Fibroblast of lung (primary cell): Measurements from ENCODE around the gene FYB2.

Experiments used
- EZH2 ChIP-seq: IDR thresholded peaks from 2 replicates; pipeline ENCODE4 v1.5.1; 2012; ENCODE audit warnings: low read length, control low read depth, mild to moderate bottlenecking; ENCODE audit errors: missing control alignments
- TF ChIP-seq, protein P1 (sequence below), 2 donors: IDR thresholded peaks in 1 of 2; conservative IDR thresholded peaks in 1 of 2; 1 replicate in 1 of 2; 2 replicates in 1 of 2; pipeline ENCODE4 v1.5.1; 2011 to 2012; ENCODE audit warnings: low read length in 2 of 2, control low read depth in 1 of 2, inconsistent platforms in 1 of 2, low read depth in 1 of 2, mild to moderate bottlenecking in 1 of 2

DNA sequence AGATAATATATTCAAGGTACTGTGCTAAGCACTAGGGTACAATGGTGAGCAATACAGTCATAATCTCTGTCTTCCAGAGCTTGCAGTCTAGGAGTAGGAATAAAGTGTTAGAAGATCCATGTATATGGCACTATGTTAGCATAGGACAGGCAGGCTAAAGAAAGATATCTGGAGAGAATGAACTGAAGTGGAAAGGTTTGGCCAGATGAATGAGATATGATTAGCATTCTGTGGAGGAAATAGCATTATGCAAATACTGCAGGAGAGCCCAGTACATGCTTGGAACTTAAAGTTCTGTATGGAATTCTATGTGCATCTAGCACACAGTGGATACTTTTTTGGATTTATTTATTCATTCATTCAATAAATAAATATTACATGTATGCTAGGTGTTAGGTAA, 40.1 kb upstream of the FYB2 start:
- TF ChIP-seq, protein P1, sequence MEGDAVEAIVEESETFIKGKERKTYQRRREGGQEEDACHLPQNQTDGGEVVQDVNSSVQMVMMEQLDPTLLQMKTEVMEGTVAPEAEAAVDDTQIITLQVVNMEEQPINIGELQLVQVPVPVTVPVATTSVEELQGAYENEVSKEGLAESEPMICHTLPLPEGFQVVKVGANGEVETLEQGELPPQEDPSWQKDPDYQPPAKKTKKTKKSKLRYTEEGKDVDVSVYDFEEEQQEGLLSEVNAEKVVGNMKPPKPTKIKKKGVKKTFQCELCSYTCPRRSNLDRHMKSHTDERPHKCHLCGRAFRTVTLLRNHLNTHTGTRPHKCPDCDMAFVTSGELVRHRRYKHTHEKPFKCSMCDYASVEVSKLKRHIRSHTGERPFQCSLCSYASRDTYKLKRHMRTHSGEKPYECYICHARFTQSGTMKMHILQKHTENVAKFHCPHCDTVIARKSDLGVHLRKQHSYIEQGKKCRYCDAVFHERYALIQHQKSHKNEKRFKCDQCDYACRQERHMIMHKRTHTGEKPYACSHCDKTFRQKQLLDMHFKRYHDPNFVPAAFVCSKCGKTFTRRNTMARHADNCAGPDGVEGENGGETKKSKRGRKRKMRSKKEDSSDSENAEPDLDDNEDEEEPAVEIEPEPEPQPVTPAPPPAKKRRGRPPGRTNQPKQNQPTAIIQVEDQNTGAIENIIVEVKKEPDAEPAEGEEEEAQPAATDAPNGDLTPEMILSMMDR (conservative IDR thresholded peaks at IDR 0.05 in 1 of 2, IDR thresholded peaks at IDR 0.05 in 1 of 2; ENCODE audit: low read depth in 1 of 2, low read length in 2 of 2), result no peak
- no peak for TF ChIP-seq EZH2
